Naive thymus-derived CD4-positive, alpha-beta T cell (primary cell): ENCODE measurements around the gene THOP1. TPM values are rescaled to one million over a fixed set of nuclear protein-coding genes. Genes with fewer than 3 reads are reported as not detected.

Experiments used
- ATAC-seq: fragments of 150-1000 bp; cut with Tn5 transposase; 2 replicates; pipeline ENCODE4 v1.10.0; 2021; ENCODE audit warnings: mild to moderate bottlenecking, moderate library complexity
- CTCF ChIA-PET: fragments of 350-600 bp; sonication (Branson Sonifier 250); formaldehyde crosslinking; loops from one replicate; lab custom pipeline; 2021; ENCODE audit warnings: antibody characterized with exemption; lab: Charles Lee
- POLR2A ChIA-PET: fragments of 350-600 bp; sonication (Branson Sonifier 250); formaldehyde crosslinking; loops from one replicate; lab custom pipeline; 2021; ENCODE audit warnings: antibody characterized with exemption, inconsistent platforms; lab: Charles Lee
- DNase-seq, 9 donors: peaks; one replicate each; pipeline versions ENCODE4 v3.0.0 to v3.0.0-alpha.2; 2020 to 2022; ENCODE audit warnings: mixed read lengths in 1 of 9
- H3K27ac ChIP-seq: one replicate; pipeline ENCODE4 v1.7.0; 2013; ENCODE audit warnings: mild to moderate bottlenecking, low read depth, low read length, moderate library complexity
- H3K27me3 ChIP-seq, 2 donors: one replicate each; pipeline ENCODE4 v1.7.0; 2013; ENCODE audit warnings: low read length in 2 of 2, mild to moderate bottlenecking in 2 of 2, moderate library complexity in 2 of 2; ENCODE audit not compliant: control insufficient read depth in 2 of 2, insufficient read depth in 2 of 2
- H3K36me3 ChIP-seq, 3 experiments: 1 replicate in 2 of 3; 2 replicates in 1 of 3; pipeline ENCODE4 v1.7.0; 2013; ENCODE audit warnings: low read length in 3 of 3, mild to moderate bottlenecking in 3 of 3, moderate library complexity in 1 of 3; ENCODE audit not compliant: insufficient read depth in 3 of 3, control insufficient read depth in 2 of 3
- H3K4me1 ChIP-seq, 2 donors: one replicate each; pipeline ENCODE4 v1.7.0; 2013; ENCODE audit warnings: low read length in 2 of 2, mild to moderate bottlenecking in 2 of 2, moderate library complexity in 1 of 2; ENCODE audit not compliant: control insufficient read depth in 2 of 2, insufficient read depth in 2 of 2
- H3K4me3 ChIP-seq: 2 replicates; pipeline ENCODE4 v1.7.0; 2013; ENCODE audit warnings: mild to moderate bottlenecking, low read length
- H3K9me3 ChIP-seq, 3 experiments: 1 replicate in 2 of 3; 2 replicates in 1 of 3; pipeline ENCODE4 v1.7.0; 2013; ENCODE audit warnings: low read length in 3 of 3; ENCODE audit not compliant: control insufficient read depth in 2 of 3
- H3K27ac Mint-ChIP-seq, 9 donors: one replicate each; pipeline ENCODE4 v1.8.0; 2020 to 2022; ENCODE audit warnings: mixed read lengths in 9 of 9, mild to moderate bottlenecking in 8 of 9, moderate library complexity in 5 of 9, inconsistent platforms in 2 of 9
- H3K27me3 Mint-ChIP-seq, 5 donors: one replicate each; pipeline ENCODE4 v1.8.0; 2021 to 2022; ENCODE audit warnings: mixed read lengths in 5 of 5, mild to moderate bottlenecking in 1 of 5
- H3K36me3 Mint-ChIP-seq, 5 donors: one replicate each; pipeline ENCODE4 v1.8.0; 2020 to 2022; ENCODE audit warnings: mixed read lengths in 5 of 5, mild to moderate bottlenecking in 3 of 5, inconsistent platforms in 1 of 5
- H3K4me1 Mint-ChIP-seq, 7 donors: one replicate each; pipeline ENCODE4 v1.8.0; 2020 to 2022; ENCODE audit warnings: mixed read lengths in 7 of 7, mild to moderate bottlenecking in 3 of 7, inconsistent platforms in 1 of 7
- H3K4me3 Mint-ChIP-seq, 10 donors: one replicate each; pipeline ENCODE4 v1.8.0; 2020 to 2022; ENCODE audit warnings: mild to moderate bottlenecking in 10 of 10, mixed read lengths in 10 of 10, moderate library complexity in 6 of 10, inconsistent platforms in 2 of 10
- H3K9me3 Mint-ChIP-seq, 11 donors: one replicate each; pipeline ENCODE4 v1.8.0; 2020 to 2022; ENCODE audit warnings: mixed read lengths in 11 of 11, mild to moderate bottlenecking in 4 of 11, inconsistent platforms in 1 of 11, moderate library complexity in 1 of 11
- intact Hi-C, 2 donors: fragments of 100-400 bp; cut with micrococcal nuclease; formaldehyde crosslinking; loops; one replicate each; pipeline ENCODE4 v1.15.1; 2023
- polyA plus RNA-seq, 2 donors: library from polyadenylated mRNA; unstranded; fragments of 300-500 nt; fragmentation: Illumina TruSeq; gene quantifications; one replicate each; pipeline ENCODE4 v1.2.3, GENCODE V29; 2021
- total RNA-seq, 6 experiments: library from RNA in 5 of 6; stranded (reverse) in 5 of 6; gene quantifications; 1 replicate in 5 of 6; 2 replicates in 1 of 6; pipeline ENCODE4 v1.2.3 and lab custom pipeline; 2021 to 2026

The THOP1 gene
- total and polyA plus RNA-seq, 7 experiments from 2014 or later: 26.4 to 98.2 (median 29.7) TPM

GRCh38 chr19:2798158-2798685 is 12.9 kb downstream of the THOP1 start:
- Histone ChIP-seq H3K27ac (no peak overlapping the region), H3K27me3 (no peaks in the 10 kb centered on the region), H3K4me3 (no peak overlapping the region), H3K4me1 (no peaks in the 10 kb centered on the region), H3K36me3 (peaks cover 0 to 80% (median 0%) of the 10 kb centered on the region in 3 experiments), H3K9me3 (no peaks in the 10 kb centered on the region)
- POLR2A ChIA-PET: no interaction called here
- Mint-ChIP-seq H3K27me3 (no peaks in the 10 kb centered on the region), H3K4me3 (no peak overlapping the region), H3K27ac (no peak overlapping the region), H3K9me3 (no peaks in the 10 kb centered on the region), H3K36me3 (peaks cover 7 to 24% (median 10%) of the 10 kb centered on the region in 5 donors), H3K4me1 (peaks cover 0 to 6% (median 0%) of the 10 kb centered on the region in 7 donors)
- DNase-seq (no peak), ATAC-seq (no peak)
- intact Hi-C loops: no loop called here
- CTCF ChIA-PET: no interaction called here

- H3K4me1 ChIP-seq: no peaks in the 10 kb centered on the region
- H3K27ac ChIP-seq: no peak overlapping the region
- no peak for DNase-seq
- H3K9me3 Mint-ChIP-seq: no peaks in the 10 kb centered on the region
- intact Hi-C loops: no loop called here
- no peak overlapping the region for H3K4me3 ChIP-seq
- peaks cover 0 to 6% (median 0%) of the 10 kb centered on the region in 7 donors for H3K4me1 Mint-ChIP-seq
- ChIA-PET POLR2A (no interaction called here), CTCF (no interaction called here)
- H3K27ac Mint-ChIP-seq: no peak overlapping the region
- H3K27me3 ChIP-seq: no peaks in the 10 kb centered on the region
- H3K27me3 Mint-ChIP-seq: no peaks in the 10 kb centered on the region
- H3K4me3 Mint-ChIP-seq: no peak overlapping the region
- ATAC-seq: no peak
- peaks cover 0 to 84% (median 0%) of the 10 kb centered on the region in 3 experiments for H3K36me3 ChIP-seq
- no peaks in the 10 kb centered on the region for H3K9me3 ChIP-seq
- peaks cover 7 to 20% (median 8%) of the 10 kb centered on the region in 5 donors for H3K36me3 Mint-ChIP-seq
Observed at GRCh38 chr19:2798733-2799132, 13.4 kb downstream of the THOP1 start.

- Histone ChIP-seq H3K27me3 (no peaks in the 10 kb centered on the region), H3K27ac (no peak overlapping the region), H3K4me3 (no peak overlapping the region), H3K36me3 (peaks cover 0 to 85% (median 0%) of the 10 kb centered on the region in 3 experiments), H3K9me3 (no peaks in the 10 kb centered on the region), H3K4me1 (no peaks in the 10 kb centered on the region)
- Mint-ChIP-seq H3K36me3 (peaks cover 7 to 19% (median 10%) of the 10 kb centered on the region in 5 donors), H3K9me3 (no peaks in the 10 kb centered on the region), H3K27me3 (no peaks in the 10 kb centered on the region), H3K4me1 (peaks cover 0 to 6% (median 0%) of the 10 kb centered on the region in 7 donors), H3K4me3 (no peak overlapping the region), H3K27ac (no peak overlapping the region)
- ATAC-seq (no peak), DNase-seq (no peak)
- intact Hi-C loops: no loop called here
- ChIA-PET POLR2A (interaction anchor here (0.5 kb wide), 1 partner anchor 96 kb away, joined by 4 read pairs; no protein-coding TSS in a partner anchor), CTCF (no interaction called here)
Observed at GRCh38 chr19:2799273-2800020, 14.1 kb downstream of the THOP1 start.

- no peaks in the 10 kb centered on the region for H3K27me3 Mint-ChIP-seq
- ChIA-PET POLR2A (no interaction called here), CTCF (no interaction called here)
- H3K4me1 Mint-ChIP-seq: peaks cover 0 to 6% (median 0%) of the 10 kb centered on the region in 7 donors
- H3K36me3 ChIP-seq: peaks cover 0 to 81% (median 0%) of the 10 kb centered on the region in 3 experiments
- no peak overlapping the region for H3K27ac ChIP-seq
- no peaks in the 10 kb centered on the region for H3K9me3 Mint-ChIP-seq
- ATAC-seq (no peak), DNase-seq (no peak)
- H3K4me3 ChIP-seq: no peak overlapping the region
- H3K4me1 ChIP-seq: no peaks in the 10 kb centered on the region
- H3K27ac Mint-ChIP-seq: no peak overlapping the region
- no peaks in the 10 kb centered on the region for H3K9me3 ChIP-seq
- H3K36me3 Mint-ChIP-seq: peaks cover 7 to 15% (median 10%) of the 10 kb centered on the region in 5 donors
- intact Hi-C loops: no loop called here
- H3K4me3 Mint-ChIP-seq: no peak overlapping the region
- no peaks in the 10 kb centered on the region for H3K27me3 ChIP-seq
Observed at GRCh38 chr19:2800506-2800905, 15.2 kb downstream of the THOP1 start.

- no peaks in the 10 kb centered on the region for H3K27me3 ChIP-seq
- no peaks in the 10 kb centered on the region for H3K9me3 ChIP-seq
- Mint-ChIP-seq H3K27ac (no peak overlapping the region), H3K27me3 (no peaks in the 10 kb centered on the region), H3K4me1 (peaks cover 0 to 6% (median 0%) of the 10 kb centered on the region in 7 donors), H3K9me3 (no peaks in the 10 kb centered on the region), H3K4me3 (no peak overlapping the region), H3K36me3 (peaks cover 7 to 10% (median 9%) of the 10 kb centered on the region in 5 donors)
- H3K36me3 ChIP-seq: peaks cover 0 to 75% (median 0%) of the 10 kb centered on the region in 3 experiments
- CTCF ChIA-PET: no interaction called here
- no peak for ATAC-seq
- no peaks in the 10 kb centered on the region for H3K4me1 ChIP-seq
- POLR2A ChIA-PET: no interaction called here
- H3K4me3 ChIP-seq: no peak overlapping the region
- DNase-seq: no peak
- intact Hi-C loops: no loop called here
- H3K27ac ChIP-seq: no peak overlapping the region
Observed at GRCh38 chr19:2802826-2803225, 17.5 kb downstream of the THOP1 start.

- Mint-ChIP-seq H3K9me3 (no peaks in the 10 kb centered on the region), H3K27me3 (no peaks in the 10 kb centered on the region), H3K4me3 (no peak overlapping the region), H3K27ac (no peak overlapping the region), H3K36me3 (peaks cover 7 to 12% (median 10%) of the 10 kb centered on the region in 5 donors), H3K4me1 (peaks cover 0 to 6% (median 0%) of the 10 kb centered on the region in 7 donors)
- intact Hi-C loops: no loop called here
- ATAC-seq (no peak), DNase-seq (no peak)
- no peak overlapping the region for H3K27ac ChIP-seq
- no peaks in the 10 kb centered on the region for H3K4me1 ChIP-seq
- no peaks in the 10 kb centered on the region for H3K27me3 ChIP-seq
- peaks cover 0 to 78% (median 0%) of the 10 kb centered on the region in 3 experiments for H3K36me3 ChIP-seq
- no peak overlapping the region for H3K4me3 ChIP-seq
- CTCF ChIA-PET: no interaction called here
- no peaks in the 10 kb centered on the region for H3K9me3 ChIP-seq
- POLR2A ChIA-PET: no interaction called here
Observed at GRCh38 chr19:2803486-2804155, 18.3 kb downstream of the THOP1 start.
